Measurements from ENCODE around the gene SPNS2.

DNA sequence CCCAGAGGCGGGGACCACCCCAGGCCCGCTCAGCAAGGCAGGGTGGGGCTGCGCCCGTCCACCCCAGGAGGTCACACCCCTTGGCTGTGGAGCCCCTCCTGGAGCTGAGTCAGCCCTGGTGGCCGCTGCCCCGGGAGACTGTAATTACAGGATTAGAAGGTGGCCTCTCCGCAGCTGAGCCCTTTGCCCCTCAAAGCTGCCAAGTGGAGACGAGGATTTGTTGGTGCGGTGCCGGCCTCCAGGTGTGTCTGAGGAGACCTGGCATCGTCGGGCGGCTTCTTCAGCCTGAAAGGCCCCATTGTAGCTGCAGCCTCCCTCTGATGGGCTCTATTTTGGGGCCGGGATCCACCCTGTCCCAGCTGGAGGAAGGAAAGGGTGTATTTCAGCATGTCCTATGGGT lies 22.7 kb upstream of the SPNS2 start:
- TF ChIP-seq POLR2A (IDR thresholded peaks at IDR 0.05) (no peak), POLR2AphosphoS5 (IDR thresholded peaks at IDR 0.05; ENCODE audit: insufficient read depth in 1 of 2, low read depth in 1 of 2) (no peak)

All from vagina (tissue), 2 donors.